Osteoblast (primary cell): Measurements from ENCODE around the gene FOXL2. TPM values are rescaled to one million over a fixed set of nuclear protein-coding genes. Genes with fewer than 3 reads are reported as not detected.

Experiments used
- DNase-seq: peaks from one replicate; pipeline ENCODE4 v3.0.0; 2011; ENCODE audit warnings: low spot score, mixed read lengths; ENCODE audit not compliant: insufficient read length; ENCODE audit errors: missing footprints
- H2AFZ ChIP-seq: 2 replicates; pipeline ENCODE4 v1.6.0; 2011; ENCODE audit warnings: mild to moderate bottlenecking, low read length
- H3K27ac ChIP-seq: 2 replicates; pipeline ENCODE4 v1.5.1; 2011; ENCODE audit warnings: mild to moderate bottlenecking, low read depth, low read length, moderate library complexity
- H3K27me3 ChIP-seq: 2 replicates; pipeline ENCODE4 v1.6.0; 2012; ENCODE audit warnings: mild to moderate bottlenecking, control low read depth, inconsistent platforms, low read length, moderate library complexity; ENCODE audit not compliant: insufficient read depth
- H3K36me3 ChIP-seq: 2 replicates; pipeline ENCODE4 v1.5.1; 2011; ENCODE audit warnings: mild to moderate bottlenecking, low read length, control low read depth, moderate library complexity; ENCODE audit not compliant: insufficient read depth
- H3K4me1 ChIP-seq: 2 replicates; pipeline ENCODE4 v1.5.1; 2011; ENCODE audit warnings: mild to moderate bottlenecking, low read length, control low read depth, moderate library complexity; ENCODE audit not compliant: insufficient read depth
- H3K4me2 ChIP-seq: 2 replicates; pipeline ENCODE4 v1.6.0; 2011; ENCODE audit warnings: mild to moderate bottlenecking, low read length; ENCODE audit not compliant: insufficient read depth
- H3K4me3 ChIP-seq: fragments of 200-600 bp; sonication (generic); 3 replicates; pipeline ENCODE4 v1.5.1; 2012; ENCODE audit warnings: mild to moderate bottlenecking, low read length, inconsistent platforms; ENCODE audit not compliant: insufficient read depth
- H3K79me2 ChIP-seq: 2 replicates; pipeline ENCODE4 v1.6.0; 2012; ENCODE audit warnings: mild to moderate bottlenecking, low read length, control low read depth, inconsistent platforms; ENCODE audit not compliant: insufficient read depth
- H3K9me3 ChIP-seq: 2 replicates; pipeline ENCODE4 v1.5.1; 2011; ENCODE audit warnings: low read depth, low read length, control low read depth
- H4K20me1 ChIP-seq: 2 replicates; pipeline ENCODE4 v1.6.0; 2012; ENCODE audit warnings: mild to moderate bottlenecking, low read length, control low read depth; ENCODE audit not compliant: insufficient read depth
- total RNA-seq: library from RNA; depleted of rRNA; stranded (reverse); fragments of >200 nt; gene quantifications from 2 replicates; pipeline ENCODE4 v1.2.3, GENCODE V29; 2012
- TF ChIP-seq, protein P1 (sequence below): IDR thresholded peaks from 2 replicates; pipeline ENCODE4 v1.5.1; 2011; ENCODE audit warnings: mild to moderate bottlenecking, low read depth, low read length, moderate library complexity; ENCODE audit errors: extremely low read depth

FOXL2 gene
- total RNA-seq, 1 donor = 0.36 TPM

DNA sequence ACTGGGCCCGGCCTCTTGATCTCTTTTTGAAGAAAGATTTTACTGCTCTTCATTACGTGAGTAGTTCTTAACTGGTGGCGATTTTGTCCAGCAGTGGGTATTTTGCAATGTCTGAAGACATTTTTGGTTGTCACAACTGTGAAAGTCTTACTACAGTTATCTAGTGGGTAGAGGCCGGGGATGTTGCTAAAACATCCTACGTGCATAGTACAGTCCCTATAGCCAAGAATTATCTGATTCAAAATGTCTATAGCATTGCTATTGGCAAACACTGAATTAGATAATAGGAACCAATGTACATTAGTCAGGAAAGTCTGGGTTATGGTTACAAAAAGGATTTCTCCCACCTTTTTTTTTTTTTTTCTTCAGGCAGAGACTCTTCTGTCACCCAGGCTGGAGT lies 38.1 kb downstream of the FOXL2 start:
- no peak overlapping the region for H3K4me2 ChIP-seq
- TF ChIP-seq, protein P1, sequence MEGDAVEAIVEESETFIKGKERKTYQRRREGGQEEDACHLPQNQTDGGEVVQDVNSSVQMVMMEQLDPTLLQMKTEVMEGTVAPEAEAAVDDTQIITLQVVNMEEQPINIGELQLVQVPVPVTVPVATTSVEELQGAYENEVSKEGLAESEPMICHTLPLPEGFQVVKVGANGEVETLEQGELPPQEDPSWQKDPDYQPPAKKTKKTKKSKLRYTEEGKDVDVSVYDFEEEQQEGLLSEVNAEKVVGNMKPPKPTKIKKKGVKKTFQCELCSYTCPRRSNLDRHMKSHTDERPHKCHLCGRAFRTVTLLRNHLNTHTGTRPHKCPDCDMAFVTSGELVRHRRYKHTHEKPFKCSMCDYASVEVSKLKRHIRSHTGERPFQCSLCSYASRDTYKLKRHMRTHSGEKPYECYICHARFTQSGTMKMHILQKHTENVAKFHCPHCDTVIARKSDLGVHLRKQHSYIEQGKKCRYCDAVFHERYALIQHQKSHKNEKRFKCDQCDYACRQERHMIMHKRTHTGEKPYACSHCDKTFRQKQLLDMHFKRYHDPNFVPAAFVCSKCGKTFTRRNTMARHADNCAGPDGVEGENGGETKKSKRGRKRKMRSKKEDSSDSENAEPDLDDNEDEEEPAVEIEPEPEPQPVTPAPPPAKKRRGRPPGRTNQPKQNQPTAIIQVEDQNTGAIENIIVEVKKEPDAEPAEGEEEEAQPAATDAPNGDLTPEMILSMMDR = no peak
- DNase-seq = no peak
- H3K27me3 ChIP-seq = no peaks in the 10 kb centered on the region
- no peaks in the 10 kb centered on the region for H3K9me3 ChIP-seq
- H3K27ac ChIP-seq = no peak overlapping the region
- no peaks in the 10 kb centered on the region for H3K79me2 ChIP-seq
- no peaks in the 10 kb centered on the region for H4K20me1 ChIP-seq
- no peaks in the 10 kb centered on the region for H3K4me1 ChIP-seq
- no peak overlapping the region for H2AFZ ChIP-seq
- no peak overlapping the region for H3K4me3 ChIP-seq
- H3K36me3 ChIP-seq = no peaks in the 10 kb centered on the region

DNA sequence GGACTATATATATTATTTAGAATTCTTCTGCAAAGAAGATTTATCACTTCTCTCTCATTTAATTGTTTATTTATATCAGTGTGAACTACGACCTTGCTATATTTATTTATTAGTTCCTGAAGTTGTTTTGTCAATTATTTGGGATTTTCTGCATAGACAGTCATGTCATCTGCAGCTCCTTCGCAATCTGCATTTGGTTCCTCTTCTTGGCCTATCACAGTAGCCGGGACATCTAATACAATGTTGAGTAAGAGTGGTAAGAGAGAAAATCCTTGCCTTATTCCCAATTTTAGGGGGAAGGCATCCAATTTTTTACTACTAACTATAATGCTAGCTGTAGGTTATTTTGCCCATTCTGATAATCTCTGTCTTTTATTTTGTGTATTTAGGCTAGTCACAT lies 39.4 kb downstream of the FOXL2 start:
- TF ChIP-seq, protein P1 = no peak
- no peaks in the 10 kb centered on the region for H3K36me3 ChIP-seq
- H3K79me2 ChIP-seq = no peaks in the 10 kb centered on the region
- H3K4me2 ChIP-seq = no peak overlapping the region
- no peaks in the 10 kb centered on the region for H3K4me1 ChIP-seq
- H3K4me3 ChIP-seq = no peak overlapping the region
- H2AFZ ChIP-seq = no peak overlapping the region
- DNase-seq = no peak
- no peaks in the 10 kb centered on the region for H3K9me3 ChIP-seq
- H3K27ac ChIP-seq = no peak overlapping the region
- H3K27me3 ChIP-seq = no peaks in the 10 kb centered on the region
- H4K20me1 ChIP-seq = no peaks in the 10 kb centered on the region

DNA sequence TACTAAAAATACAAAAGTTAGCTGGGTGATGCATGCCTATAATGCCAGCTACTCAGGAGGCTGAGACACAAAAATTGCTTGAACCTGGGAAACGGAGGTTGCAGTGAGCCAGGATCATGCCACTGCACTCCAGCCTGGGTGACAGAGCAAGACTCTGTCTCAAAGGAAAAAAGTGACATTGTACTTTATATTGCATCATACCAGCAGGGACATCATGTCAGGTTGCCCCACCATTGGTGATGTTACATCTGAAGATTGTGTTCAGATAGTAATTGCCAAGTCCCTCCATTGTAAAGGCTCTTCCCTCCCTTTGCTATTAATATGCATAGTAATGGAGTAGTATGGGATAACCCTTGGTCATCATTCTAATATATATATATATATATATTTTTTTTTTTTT lies 44.8 kb downstream of the FOXL2 start:
- no peak for DNase-seq
- Histone ChIP-seq H3K9me3 (no peaks in the 10 kb centered on the region), H3K79me2 (no peaks in the 10 kb centered on the region), H3K27ac (no peak overlapping the region), H3K27me3 (no peaks in the 10 kb centered on the region), H3K4me2 (no peak overlapping the region), H3K36me3 (no peaks in the 10 kb centered on the region), H3K4me3 (no peak overlapping the region), H3K4me1 (peaks cover 11% of the 10 kb centered on the region), H4K20me1 (no peaks in the 10 kb centered on the region), H2AFZ (no peak overlapping the region)
- TF ChIP-seq, protein P1 = no peak

DNA sequence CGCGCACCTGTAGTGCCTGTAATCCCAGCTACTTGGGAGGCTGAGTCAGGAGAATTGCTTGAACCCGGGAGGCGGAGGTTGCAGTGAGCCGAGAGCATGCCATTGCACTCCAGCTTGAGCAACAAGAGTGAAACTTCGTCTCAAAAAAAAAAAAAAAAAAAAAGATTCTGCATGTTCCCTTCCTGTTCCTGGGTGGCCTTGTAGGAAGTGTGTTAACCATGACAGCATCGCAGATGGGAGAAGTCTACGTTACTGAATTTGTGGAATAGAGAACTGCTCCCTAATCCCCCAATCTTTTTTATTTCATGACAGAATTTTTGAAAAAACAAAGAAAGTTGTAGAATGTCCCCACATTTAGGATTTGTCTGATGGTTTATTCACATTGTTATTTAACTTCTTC lies 45.4 kb downstream of the FOXL2 start:
- no peaks in the 10 kb centered on the region for H4K20me1 ChIP-seq
- H3K9me3 ChIP-seq = no peaks in the 10 kb centered on the region
- TF ChIP-seq, protein P1 = no peak
- H3K36me3 ChIP-seq = no peaks in the 10 kb centered on the region
- DNase-seq = no peak
- no peaks in the 10 kb centered on the region for H3K27me3 ChIP-seq
- no peak overlapping the region for H2AFZ ChIP-seq
- H3K4me2 ChIP-seq = no peak overlapping the region
- H3K79me2 ChIP-seq = no peaks in the 10 kb centered on the region
- peaks cover 11% of the 10 kb centered on the region for H3K4me1 ChIP-seq
- H3K27ac ChIP-seq = no peak overlapping the region
- H3K4me3 ChIP-seq = no peak overlapping the region
